GM10266 (cell line): ENCODE data around the gene XRCC3.

Experiments used
- DNase-seq: peaks from one replicate; pipeline ENCODE4 v3.0.0; 2012; ENCODE audit errors: extremely low spot score
- TF ChIP-seq, protein P1 (sequence below): IDR thresholded peaks from 2 replicates; pipeline ENCODE4 v1.5.1; 2012; ENCODE audit warnings: mild to moderate bottlenecking, low read depth; ENCODE audit not compliant: control insufficient read depth, insufficient read depth; ENCODE audit errors: missing control alignments

Gene XRCC3

GRCh38 chr14:103684871-103685270 lies 30.4 kb downstream of the XRCC3 start:
- TF ChIP-seq, protein P1, sequence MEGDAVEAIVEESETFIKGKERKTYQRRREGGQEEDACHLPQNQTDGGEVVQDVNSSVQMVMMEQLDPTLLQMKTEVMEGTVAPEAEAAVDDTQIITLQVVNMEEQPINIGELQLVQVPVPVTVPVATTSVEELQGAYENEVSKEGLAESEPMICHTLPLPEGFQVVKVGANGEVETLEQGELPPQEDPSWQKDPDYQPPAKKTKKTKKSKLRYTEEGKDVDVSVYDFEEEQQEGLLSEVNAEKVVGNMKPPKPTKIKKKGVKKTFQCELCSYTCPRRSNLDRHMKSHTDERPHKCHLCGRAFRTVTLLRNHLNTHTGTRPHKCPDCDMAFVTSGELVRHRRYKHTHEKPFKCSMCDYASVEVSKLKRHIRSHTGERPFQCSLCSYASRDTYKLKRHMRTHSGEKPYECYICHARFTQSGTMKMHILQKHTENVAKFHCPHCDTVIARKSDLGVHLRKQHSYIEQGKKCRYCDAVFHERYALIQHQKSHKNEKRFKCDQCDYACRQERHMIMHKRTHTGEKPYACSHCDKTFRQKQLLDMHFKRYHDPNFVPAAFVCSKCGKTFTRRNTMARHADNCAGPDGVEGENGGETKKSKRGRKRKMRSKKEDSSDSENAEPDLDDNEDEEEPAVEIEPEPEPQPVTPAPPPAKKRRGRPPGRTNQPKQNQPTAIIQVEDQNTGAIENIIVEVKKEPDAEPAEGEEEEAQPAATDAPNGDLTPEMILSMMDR = no peak
- DNase-seq = no peak

- no peak for DNase-seq
- TF ChIP-seq, protein P1 = no peak
These were observed 30.8 kb downstream of the XRCC3 start for GRCh38 chr14:103684471-103684870.

- TF ChIP-seq, protein P1 = no peak
- no peak for DNase-seq
These were observed 32.1 kb downstream of the XRCC3 start for GRCh38 chr14:103683139-103683538.

DNA sequence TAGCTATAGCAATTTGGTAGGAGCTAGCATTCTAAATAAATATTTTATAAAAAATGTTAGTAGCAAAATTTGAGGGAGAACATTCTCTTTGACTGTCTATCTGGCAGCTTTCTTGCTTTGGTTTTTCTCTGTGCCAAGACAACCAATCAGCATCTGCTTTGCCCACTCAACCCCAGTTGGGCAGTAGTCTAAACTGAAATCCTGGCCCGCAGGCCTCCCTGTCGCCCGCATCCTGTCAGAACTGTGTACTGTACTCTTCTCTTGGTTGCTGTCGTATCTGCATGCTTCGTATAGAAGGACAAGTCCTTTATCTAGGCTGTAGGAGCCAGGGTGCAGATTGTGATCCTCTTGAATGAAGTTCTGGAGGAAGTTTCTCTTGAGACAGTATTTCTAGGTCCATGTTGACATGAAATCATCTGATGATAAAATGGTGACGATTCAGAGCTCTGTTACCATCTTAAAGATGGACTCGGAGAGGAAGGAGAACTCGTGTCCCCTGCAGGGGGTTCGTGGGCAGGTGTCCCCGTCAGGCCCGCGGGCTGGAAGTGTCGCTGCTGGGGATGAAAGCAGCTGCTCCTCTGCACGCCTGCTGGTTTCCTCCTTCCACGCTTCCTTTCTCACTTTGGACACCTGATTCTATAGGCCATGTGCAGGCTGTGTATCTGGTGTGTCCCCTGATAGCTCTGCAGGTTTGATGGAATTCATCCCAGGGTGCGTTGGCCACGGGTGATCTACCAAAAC lies 34.6 kb downstream of the XRCC3 start:
- no peak for DNase-seq
- TF ChIP-seq, protein P1 = no peak

DNA sequence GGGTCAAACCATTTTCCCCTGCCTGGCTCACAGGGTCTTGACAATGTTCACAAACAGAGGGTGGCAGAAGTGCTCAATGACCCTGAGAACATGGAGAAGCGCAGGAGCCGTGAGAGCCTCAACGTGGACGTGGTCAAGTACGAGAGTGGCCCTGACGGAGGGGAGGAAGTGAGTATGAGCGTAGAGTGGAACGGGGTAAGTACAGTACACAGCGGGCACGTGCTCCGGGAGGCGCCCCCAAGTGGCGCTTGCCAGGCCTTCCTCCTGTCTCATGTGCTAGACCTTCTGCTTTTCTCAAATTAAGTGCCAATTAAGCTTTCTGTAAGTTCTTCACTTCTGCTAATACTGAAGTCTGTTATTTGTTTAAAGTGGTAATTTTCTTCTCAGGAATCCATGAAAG lies 35.9 kb downstream of the XRCC3 start:
- TF ChIP-seq, protein P1 = peak; percentile 62
- DNase-seq = peak; percentile 81

- no peak for DNase-seq
- TF ChIP-seq, protein P1 = no peak
These were observed 38.2 kb downstream of the XRCC3 start for GRCh38 chr14:103676881-103677675.

DNA sequence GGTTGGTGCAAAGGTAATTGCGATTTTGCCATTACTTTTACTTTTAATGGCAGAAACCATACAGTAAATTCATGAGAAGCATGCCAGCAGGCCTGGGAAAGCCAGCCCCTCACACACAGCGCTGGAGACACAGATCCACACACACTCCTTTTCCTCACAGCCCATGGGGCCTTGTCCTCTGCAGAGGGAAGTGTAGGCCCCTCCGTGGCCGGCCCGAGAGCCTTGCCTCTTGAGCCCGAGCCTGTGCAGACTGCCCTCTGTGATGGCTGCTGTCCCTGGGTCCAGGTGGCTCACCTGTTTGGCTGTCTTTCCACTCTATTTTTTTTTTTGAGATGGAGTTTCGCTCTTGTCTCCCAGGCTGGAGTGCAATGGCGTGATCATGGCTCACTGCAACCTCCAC lies 39.3 kb downstream of the XRCC3 start:
- TF ChIP-seq, protein P1 = no peak
- no peak for DNase-seq
